Endothelial cell of umbilical vein (primary cell): ENCODE measurements around the gene TTC27. TPM values are rescaled to one million over a fixed set of nuclear protein-coding genes. Genes with fewer than 3 reads are reported as not detected.

ENCODE experiments used
- BruUV-seq: library from RNA; stranded (reverse); fragments of 400-500 nt; replicated peaks from 2 replicates; lab custom pipeline; 2021; lab: Mats Ljungman, UMichigan
- CTCF ChIA-PET: fragments of 300-600, 350-600 bp; sonication (Branson Sonifier 250); formaldehyde crosslinking; loops from one replicate; lab custom pipeline; 2021; ENCODE audit warnings: antibody characterized with exemption, inconsistent platforms; lab: Charles Lee
- POLR2A ChIA-PET: fragments of 300-600, 350-600 bp; sonication (Branson Sonifier 250); formaldehyde crosslinking; loops from one replicate; lab custom pipeline; 2021; ENCODE audit warnings: antibody characterized with exemption, inconsistent platforms; lab: Charles Lee
- DNase-seq: peaks from one replicate; pipeline ENCODE4 v3.0.0-alpha.2; 2011; ENCODE audit warnings: low read depth, low spot score
- FAIRE-seq: peaks from 2 replicates; lab custom pipeline; 2011; peaks lifted over from hg19 to GRCh38; lab: Jason Lieb, UNC
- H2AFZ ChIP-seq: 2 replicates; pipeline ENCODE4 v1.6.0; 2012; ENCODE audit warnings: low read depth, low read length, control low read depth, inconsistent platforms
- H3K27ac ChIP-seq: 2 replicates; pipeline ENCODE4 v1.5.1; 2011; ENCODE audit warnings: low read depth, mild to moderate bottlenecking, control low read depth, low read length, moderate library complexity; ENCODE audit not compliant: insufficient read depth
- H3K27me3 ChIP-seq, 2 experiments: 2 replicates each; pipeline versions ENCODE4 v1.6.0 to v1.6.1; 2011; ENCODE audit warnings: low read length in 2 of 2, mixed read lengths in 1 of 2; ENCODE audit not compliant: control insufficient read depth in 2 of 2, insufficient read depth in 2 of 2
- H3K36me3 ChIP-seq, 2 experiments: 2 replicates in 1 of 2; 3 replicates in 1 of 2; pipeline ENCODE4 v1.5.1; 2011; ENCODE audit warnings: low read length in 2 of 2, mild to moderate bottlenecking in 1 of 2, moderate library complexity in 1 of 2; ENCODE audit not compliant: control insufficient read depth in 2 of 2, insufficient read depth in 2 of 2; ENCODE audit errors: extremely low read depth in 1 of 2
- H3K4me1 ChIP-seq: 3 replicates; pipeline ENCODE4 v1.5.1; 2011; ENCODE audit warnings: mild to moderate bottlenecking, low read length; ENCODE audit not compliant: control insufficient read depth, insufficient read depth; ENCODE audit errors: extremely low read depth
- H3K4me2 ChIP-seq: 2 replicates; pipeline ENCODE4 v1.6.1; 2011; ENCODE audit warnings: low read length, control low read depth, mixed read lengths; ENCODE audit not compliant: insufficient read depth
- H3K4me3 ChIP-seq, 3 experiments: fragments of 200-600 bp in 1 of 3; sonication (generic), shearing (Covaris generic) in 1 of 3; replicated peaks in 1 of 3; 2 replicates each; pipeline ENCODE4 v1.5.1; 2011 to 2016; ENCODE audit warnings: control low read depth in 3 of 3, low read length in 3 of 3, mild to moderate bottlenecking in 2 of 3, inconsistent platforms in 1 of 3, low read depth in 1 of 3, moderate library complexity in 1 of 3; ENCODE audit not compliant: insufficient read depth in 1 of 3
- H3K79me2 ChIP-seq: 2 replicates; pipeline ENCODE4 v1.6.0; 2012; ENCODE audit warnings: low read length, inconsistent platforms; ENCODE audit not compliant: control insufficient read depth, insufficient read depth
- H3K9ac ChIP-seq: replicated peaks from 2 replicates; pipeline ENCODE3; 2011; ENCODE audit warnings: low read length, control low read depth; ENCODE audit not compliant: insufficient read depth; ENCODE audit errors: extremely low read depth
- H3K9me1 ChIP-seq: replicated peaks from 3 replicates; pipeline ENCODE4 v1.6.0; 2011; ENCODE audit warnings: mild to moderate bottlenecking, low read length; ENCODE audit not compliant: control insufficient read depth, insufficient read depth; ENCODE audit errors: extremely low read depth
- H3K9me3 ChIP-seq: replicated peaks from 2 replicates; pipeline ENCODE4 v1.5.1; 2012; ENCODE audit warnings: low read length, inconsistent platforms; ENCODE audit not compliant: control insufficient read depth, insufficient read depth
- H4K20me1 ChIP-seq: replicated peaks from 2 replicates; pipeline ENCODE3; 2011; ENCODE audit warnings: mild to moderate bottlenecking, low read length; ENCODE audit not compliant: control insufficient read depth, insufficient read depth; ENCODE audit errors: extremely low read depth
- EZH2 ChIP-seq: IDR thresholded peaks from 2 replicates; pipeline ENCODE4 v1.6.1; 2012; ENCODE audit warnings: borderline replicate concordance, low read depth, mild to moderate bottlenecking, moderate library complexity, low read length, inconsistent platforms; ENCODE audit not compliant: severe bottlenecking
- FOS ChIP-seq: IDR thresholded peaks from 2 replicates; pipeline ENCODE4 v1.6.1; 2011; ENCODE audit warnings: mild to moderate bottlenecking, low read length, moderate library complexity, borderline replicate concordance; ENCODE audit not compliant: insufficient read depth
- GATA2 ChIP-seq: IDR thresholded peaks from 2 replicates; pipeline ENCODE4 v1.7.0; 2011; ENCODE audit warnings: low read depth, mild to moderate bottlenecking, moderate library complexity, mixed read lengths, low read length; ENCODE audit not compliant: insufficient read length, insufficient read depth
- JUN ChIP-seq: IDR thresholded peaks from 2 replicates; pipeline ENCODE4 v1.6.1; 2011; ENCODE audit warnings: borderline replicate concordance, low read depth; ENCODE audit not compliant: insufficient read length, insufficient read depth
- MYC ChIP-seq: IDR thresholded peaks from one replicate; pipeline ENCODE4 v1.6.1; 2011; ENCODE audit warnings: mild to moderate bottlenecking, low read depth, low read length
- POLR2A ChIP-seq: IDR thresholded peaks from 2 replicates; pipeline ENCODE4 v1.6.1; 2012; ENCODE audit warnings: low read depth, mild to moderate bottlenecking, control low read depth, low read length
- POLR2AphosphoS5 ChIP-seq: IDR thresholded peaks from 2 replicates; pipeline ENCODE4 v1.6.1; 2012; ENCODE audit warnings: low read depth, mild to moderate bottlenecking, control low read depth, low read length, moderate library complexity; ENCODE audit not compliant: insufficient read depth
- dilution Hi-C: fragments of 300-500 bp; cut with MboI; formaldehyde crosslinking; loops from one replicate; pipeline ENCODE4 v1.15.0; 2019; ENCODE audit warnings: low sequenced_read_pairs; ENCODE audit not compliant: extremely low pct_ligation_motif_present
- intact Hi-C: fragments of 100-400 bp; cut with micrococcal nuclease; formaldehyde crosslinking; loops from one replicate; pipeline ENCODE4 v1.10.0; 2022
- polyA plus RNA-seq, 4 experiments: library from polyadenylated mRNA; depleted of rRNA in 3 of 4; stranded (reverse) in 3 of 4; unstranded in 1 of 4; fragments of >200 nt; gene quantifications; 2 replicates each; pipeline versions ENCODE4 v1.2.1 to v1.2.3, GENCODE V29; 2011 to 2012; ENCODE audit warnings: missing spikeins in 1 of 4
- total RNA-seq: library from RNA; stranded (reverse); gene quantifications from 2 replicates; pipeline ENCODE4 v1.2.3, GENCODE V29; 2021
- TF ChIP-seq, protein P1 (sequence below), 2 donors: IDR thresholded peaks; 1 replicate in 1 of 2; 2 replicates in 1 of 2; pipeline ENCODE4 v1.5.1; 2011; ENCODE audit warnings: low read length in 2 of 2, mild to moderate bottlenecking in 2 of 2, moderate library complexity in 2 of 2, control low read depth in 1 of 2, inconsistent platforms in 1 of 2, low read depth in 1 of 2; ENCODE audit not compliant: insufficient read depth in 1 of 2; ENCODE audit errors: extremely low read depth in 1 of 2
- TF ChIP-seq, protein P2 (sequence below): IDR thresholded peaks from 2 replicates; pipeline ENCODE4 v1.6.1; 2011; ENCODE audit not compliant: insufficient read depth, insufficient read length

The TTC27 gene
- total and polyA plus RNA-seq, 2 donors (not counting 3 experiments of a cell fraction or from before 2014, with no cell fraction given): 16.3 to 20.1 TPM

DNA sequence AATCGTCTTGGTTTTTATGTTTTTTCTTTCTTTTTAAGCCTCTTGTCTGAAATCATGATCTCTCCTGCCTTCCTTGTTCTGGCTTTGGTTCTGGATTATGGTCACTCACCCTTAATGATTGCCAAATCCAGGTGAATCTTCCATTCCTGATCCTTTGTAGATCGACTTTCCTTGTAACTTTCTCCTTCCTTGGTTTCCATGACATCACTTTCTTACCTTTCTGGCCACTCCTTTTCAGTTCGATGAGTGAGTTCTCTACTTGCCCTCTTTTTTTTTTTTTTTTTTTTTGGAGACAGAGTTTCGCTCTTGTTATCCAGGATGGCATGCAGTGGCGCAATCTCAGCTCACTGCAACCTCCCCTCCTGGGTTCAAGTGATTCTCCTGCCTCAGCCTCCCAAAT lies 179.8 kb downstream of the TTC27 start:
- Histone ChIP-seq H3K36me3 (no peaks in the 10 kb centered on the region), H3K9ac (no peak overlapping the region), H2AFZ (no peak overlapping the region), H3K27ac (no peak overlapping the region), H4K20me1 (no peaks in the 10 kb centered on the region), H3K9me3 (no peaks in the 10 kb centered on the region), H3K4me2 (no peak overlapping the region), H3K4me1 (peaks cover 23% of the 10 kb centered on the region), H3K79me2 (no peaks in the 10 kb centered on the region), H3K27me3 (no peaks in the 10 kb centered on the region), H3K4me3 (no peak overlapping the region), H3K9me1 (no peaks in the 10 kb centered on the region)
- CTCF ChIA-PET: no interaction called here
- no TSS peak for BruUV-seq
- TF ChIP-seq GATA2: no peak
- TF ChIP-seq, protein P1, sequence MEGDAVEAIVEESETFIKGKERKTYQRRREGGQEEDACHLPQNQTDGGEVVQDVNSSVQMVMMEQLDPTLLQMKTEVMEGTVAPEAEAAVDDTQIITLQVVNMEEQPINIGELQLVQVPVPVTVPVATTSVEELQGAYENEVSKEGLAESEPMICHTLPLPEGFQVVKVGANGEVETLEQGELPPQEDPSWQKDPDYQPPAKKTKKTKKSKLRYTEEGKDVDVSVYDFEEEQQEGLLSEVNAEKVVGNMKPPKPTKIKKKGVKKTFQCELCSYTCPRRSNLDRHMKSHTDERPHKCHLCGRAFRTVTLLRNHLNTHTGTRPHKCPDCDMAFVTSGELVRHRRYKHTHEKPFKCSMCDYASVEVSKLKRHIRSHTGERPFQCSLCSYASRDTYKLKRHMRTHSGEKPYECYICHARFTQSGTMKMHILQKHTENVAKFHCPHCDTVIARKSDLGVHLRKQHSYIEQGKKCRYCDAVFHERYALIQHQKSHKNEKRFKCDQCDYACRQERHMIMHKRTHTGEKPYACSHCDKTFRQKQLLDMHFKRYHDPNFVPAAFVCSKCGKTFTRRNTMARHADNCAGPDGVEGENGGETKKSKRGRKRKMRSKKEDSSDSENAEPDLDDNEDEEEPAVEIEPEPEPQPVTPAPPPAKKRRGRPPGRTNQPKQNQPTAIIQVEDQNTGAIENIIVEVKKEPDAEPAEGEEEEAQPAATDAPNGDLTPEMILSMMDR (IDR thresholded peaks at IDR 0.05; ENCODE audit: extremely low read depth in 1 of 2, insufficient read depth in 1 of 2, low read depth in 1 of 2, low read length in 2 of 2): no peak
- TF ChIP-seq JUN: no peak
- TF ChIP-seq MYC: no peak
- TF ChIP-seq FOS: no peak
- TF ChIP-seq EZH2: no peak
- TF ChIP-seq POLR2AphosphoS5: no peak
- TF ChIP-seq, protein P2, sequence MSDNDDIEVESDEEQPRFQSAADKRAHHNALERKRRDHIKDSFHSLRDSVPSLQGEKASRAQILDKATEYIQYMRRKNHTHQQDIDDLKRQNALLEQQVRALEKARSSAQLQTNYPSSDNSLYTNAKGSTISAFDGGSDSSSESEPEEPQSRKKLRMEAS: no peak
- TF ChIP-seq POLR2A: no peak
- DNase-seq: no peak
- no peak for FAIRE-seq
- dilution Hi-C loops: no loop called here
- intact Hi-C loops: no loop called here
- POLR2A ChIA-PET: no interaction called here
